Upper lobe of left lung (tissue), 6 donors: Measurements from ENCODE around the gene MTCL3.

ENCODE experiments used
- ATAC-seq, 2 donors: fragments of 200-7000 bp; cut with Tn5 transposase; one replicate each; pipeline ENCODE4 v1.9.1; 2022; ENCODE audit warnings: mild to moderate bottlenecking in 2 of 2, moderate library complexity in 2 of 2; ENCODE audit not compliant: low FRiP score in 2 of 2
- DNase-seq, 2 donors: peaks; one replicate each; pipeline ENCODE4 v3.0.0-alpha.2; 2019 to 2020
- H3K27ac ChIP-seq, 4 donors: fragments of 200-600 bp; sonication (generic); one replicate each; pipeline ENCODE4 v1.5.1; 2016 to 2019
- H3K27me3 ChIP-seq, 4 donors: fragments of 200-600 bp; sonication (generic); one replicate each; pipeline ENCODE4 v1.5.1; 2017 to 2019
- H3K36me3 ChIP-seq, 4 donors: fragments of 200-600 bp; sonication (generic); one replicate each; pipeline ENCODE4 v1.5.1; 2016 to 2019
- H3K4me1 ChIP-seq, 4 donors: fragments of 200-600 bp; sonication (generic); one replicate each; pipeline ENCODE4 v1.5.1; 2018 to 2019
- H3K4me3 ChIP-seq, 4 donors: fragments of 200-600 bp; sonication (generic); one replicate each; pipeline ENCODE4 v1.5.1; 2017 to 2019; ENCODE audit warnings: mild to moderate bottlenecking in 2 of 4, moderate library complexity in 1 of 4
- H3K9me3 ChIP-seq, 4 donors: fragments of 200-600 bp; sonication (generic); one replicate each; pipeline ENCODE4 v1.5.1; 2018 to 2019
- EP300 ChIP-seq, 4 donors: sonication (generic); formaldehyde crosslinking; IDR thresholded peaks; one replicate each; pipeline ENCODE4 v1.5.1; 2017; ENCODE audit warnings: antibody characterized with exemption in 4 of 4, control low read depth in 2 of 4
- POLR2A ChIP-seq, 4 donors: fragments of 450-650 bp; IDR thresholded peaks; one replicate each; pipeline ENCODE4 v1.5.1; 2016 to 2017; ENCODE audit warnings: antibody characterized with exemption in 4 of 4, mild to moderate bottlenecking in 2 of 4
- POLR2AphosphoS5 ChIP-seq, 2 donors: sonication (generic); formaldehyde crosslinking; IDR thresholded peaks; one replicate each; pipeline ENCODE4 v1.5.1; 2017; ENCODE audit warnings: antibody characterized with exemption in 2 of 2
- WGBS, 2 donors: methylation state at CpG; one replicate each; pipeline ENCODE4 v1.1.5; 2017 to 2018; 5-methylcytosine and 5-hydroxymethylcytosine counted together
- TF ChIP-seq, protein P1 (sequence below), 6 experiments: fragments of 450-650 bp in 4 of 6; fragments of 200-600 bp in 2 of 6; sonication (generic) in 2 of 6; IDR thresholded peaks; one replicate each; pipeline ENCODE4 v1.5.1; 2016 to 2019; ENCODE audit warnings: antibody characterized with exemption in 6 of 6
- donor health status: DM: no; HTN: no; CAD: no; lungs with moderate emphysema.
- donor health status: DM: no; HTN: yes; CAD: no; lungs with severe emphysema.

Gene MTCL3

DNA sequence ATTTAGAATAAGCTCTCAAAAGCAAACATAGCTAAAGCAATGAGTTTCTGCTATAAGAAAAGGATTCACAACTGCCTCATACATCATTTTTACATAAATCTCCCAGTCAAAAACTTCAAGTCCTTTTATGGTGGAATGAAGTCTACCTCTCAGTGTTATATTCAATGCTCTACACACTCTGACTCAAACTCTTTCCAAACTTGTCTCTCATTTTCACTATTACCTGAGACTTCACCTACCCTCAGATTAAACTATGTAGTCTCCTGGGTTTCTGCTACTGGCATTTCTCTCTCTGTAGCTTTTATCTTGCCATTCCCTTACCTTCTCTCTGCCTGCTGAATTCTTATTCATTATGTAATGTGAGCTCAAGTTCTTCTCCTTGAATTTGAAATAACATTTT is 71.4 kb downstream of the MTCL3 start:
- no peaks in the 10 kb centered on the region for H3K9me3 ChIP-seq
- ATAC-seq (no peak), DNase-seq (no peak)
- no peak overlapping the region for H3K27ac ChIP-seq
- TF ChIP-seq POLR2A (IDR thresholded peaks at IDR 0.05) (no peak), EP300 (IDR thresholded peaks at IDR 0.05) (no peak), POLR2AphosphoS5 (IDR thresholded peaks at IDR 0.05) (no peak)
- TF ChIP-seq, protein P1, sequence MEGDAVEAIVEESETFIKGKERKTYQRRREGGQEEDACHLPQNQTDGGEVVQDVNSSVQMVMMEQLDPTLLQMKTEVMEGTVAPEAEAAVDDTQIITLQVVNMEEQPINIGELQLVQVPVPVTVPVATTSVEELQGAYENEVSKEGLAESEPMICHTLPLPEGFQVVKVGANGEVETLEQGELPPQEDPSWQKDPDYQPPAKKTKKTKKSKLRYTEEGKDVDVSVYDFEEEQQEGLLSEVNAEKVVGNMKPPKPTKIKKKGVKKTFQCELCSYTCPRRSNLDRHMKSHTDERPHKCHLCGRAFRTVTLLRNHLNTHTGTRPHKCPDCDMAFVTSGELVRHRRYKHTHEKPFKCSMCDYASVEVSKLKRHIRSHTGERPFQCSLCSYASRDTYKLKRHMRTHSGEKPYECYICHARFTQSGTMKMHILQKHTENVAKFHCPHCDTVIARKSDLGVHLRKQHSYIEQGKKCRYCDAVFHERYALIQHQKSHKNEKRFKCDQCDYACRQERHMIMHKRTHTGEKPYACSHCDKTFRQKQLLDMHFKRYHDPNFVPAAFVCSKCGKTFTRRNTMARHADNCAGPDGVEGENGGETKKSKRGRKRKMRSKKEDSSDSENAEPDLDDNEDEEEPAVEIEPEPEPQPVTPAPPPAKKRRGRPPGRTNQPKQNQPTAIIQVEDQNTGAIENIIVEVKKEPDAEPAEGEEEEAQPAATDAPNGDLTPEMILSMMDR (IDR thresholded peaks at IDR 0.05): no peak
- no peaks in the 10 kb centered on the region for H3K4me1 ChIP-seq
- H3K36me3 ChIP-seq: peaks cover 0 to 12% (median 3%) of the 10 kb centered on the region in 4 donors
- no peaks in the 10 kb centered on the region for H3K27me3 ChIP-seq
- H3K4me3 ChIP-seq: no peak overlapping the region

DNA sequence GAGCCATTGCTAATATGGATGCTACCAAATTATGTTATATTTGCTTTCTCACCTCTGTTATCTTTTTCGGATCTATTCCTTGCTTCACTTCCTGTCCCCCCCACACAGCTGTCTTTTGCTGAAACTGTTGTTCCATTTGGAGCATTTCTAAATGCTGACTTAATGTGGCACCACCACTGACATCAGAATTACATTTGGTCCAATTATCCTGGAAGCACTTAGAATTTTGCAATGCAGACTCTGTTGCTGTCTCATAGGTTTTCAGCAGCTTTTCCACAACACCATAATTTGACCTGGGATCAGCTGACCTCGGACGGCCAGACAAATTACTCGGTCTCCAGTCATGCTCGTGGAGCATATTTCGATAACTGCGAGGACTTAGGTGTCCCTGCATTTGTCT is 72.8 kb downstream of the MTCL3 start:
- no peaks in the 10 kb centered on the region for H3K9me3 ChIP-seq
- H3K4me1 ChIP-seq: no peaks in the 10 kb centered on the region
- H3K27me3 ChIP-seq: no peaks in the 10 kb centered on the region
- H3K36me3 ChIP-seq: peaks cover 0 to 12% (median 3%) of the 10 kb centered on the region in 4 donors
- ATAC-seq (no peak), DNase-seq (no peak)
- no peak overlapping the region for H3K4me3 ChIP-seq
- WGBS, 2 donors: 84 to 87% methylated on average over 7 of the region's 7 CpGs
- no peak overlapping the region for H3K27ac ChIP-seq
- TF ChIP-seq POLR2AphosphoS5 (IDR thresholded peaks at IDR 0.05): no peak
- no peak for TF ChIP-seq POLR2A (IDR thresholded peaks at IDR 0.05)
- TF ChIP-seq, protein P1 (IDR thresholded peaks at IDR 0.05): no peak
- TF ChIP-seq EP300 (IDR thresholded peaks at IDR 0.05): no peak

DNA sequence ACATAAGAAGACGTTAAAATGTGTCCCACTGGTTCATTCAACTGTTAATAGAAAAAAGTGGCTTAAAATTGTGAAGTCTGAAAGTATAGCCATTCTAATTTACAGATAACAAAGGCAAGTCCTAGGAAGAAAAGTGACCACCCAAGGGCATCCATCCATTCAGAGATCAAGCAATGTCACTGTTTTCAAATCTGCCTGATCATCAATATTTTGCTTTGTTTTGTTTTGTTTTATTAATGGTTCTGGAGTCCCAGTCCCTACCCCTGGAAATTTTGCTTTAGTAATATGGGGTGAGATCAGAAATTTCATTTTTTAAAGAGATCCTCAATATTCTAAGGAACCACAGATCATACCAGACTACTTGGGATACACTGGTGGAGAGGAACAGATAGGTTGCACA is 77.3 kb downstream of the MTCL3 start:
- H3K4me3 ChIP-seq: no peak overlapping the region
- WGBS, 2 donors: 83 to 84% methylated on average over 1 of the region's 1 CpG
- no peaks in the 10 kb centered on the region for H3K36me3 ChIP-seq
- no peaks in the 10 kb centered on the region for H3K27me3 ChIP-seq
- DNase-seq: no peak
- no peak overlapping the region for H3K27ac ChIP-seq
- H3K9me3 ChIP-seq: no peaks in the 10 kb centered on the region
- TF ChIP-seq, protein P1 (IDR thresholded peaks at IDR 0.05): no peak
- TF ChIP-seq POLR2A (IDR thresholded peaks at IDR 0.05) (no peak), EP300 (IDR thresholded peaks at IDR 0.05) (no peak), POLR2AphosphoS5 (IDR thresholded peaks at IDR 0.05) (no peak)
- no peak for ATAC-seq
- H3K4me1 ChIP-seq: no peaks in the 10 kb centered on the region

DNA sequence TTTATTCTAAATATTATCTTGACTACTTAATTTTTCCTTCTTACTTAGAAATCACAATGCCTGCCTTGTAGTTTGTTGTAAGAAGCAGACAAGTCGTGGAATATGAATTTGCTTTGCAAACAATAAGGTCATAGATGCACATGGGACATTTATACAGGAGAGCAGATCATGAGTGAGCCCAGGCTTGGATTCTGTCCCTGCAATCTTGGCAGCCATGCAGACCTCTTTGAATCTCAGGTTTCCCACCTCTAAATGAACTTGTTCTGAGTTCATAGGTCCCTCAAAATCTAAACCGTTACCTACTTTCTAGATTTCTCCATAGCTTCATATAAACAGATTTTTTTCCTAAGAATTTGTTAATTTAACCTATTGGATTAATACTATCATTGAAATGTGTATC is 79.4 kb downstream of the MTCL3 start:
- no peak overlapping the region for H3K4me3 ChIP-seq
- no peak for DNase-seq
- no peaks in the 10 kb centered on the region for H3K36me3 ChIP-seq
- TF ChIP-seq, protein P1 (IDR thresholded peaks at IDR 0.05): no peak
- TF ChIP-seq EP300 (IDR thresholded peaks at IDR 0.05) (no peak), POLR2AphosphoS5 (IDR thresholded peaks at IDR 0.05) (no peak), POLR2A (IDR thresholded peaks at IDR 0.05) (no peak)
- 38 to 72% methylated on average over 2 of the region's 2 CpGs for whole genome bisulfite sequencing, 2 donors
- H3K4me1 ChIP-seq: no peaks in the 10 kb centered on the region
- ATAC-seq: no peak
- H3K27ac ChIP-seq: no peak overlapping the region
- H3K9me3 ChIP-seq: no peaks in the 10 kb centered on the region
- H3K27me3 ChIP-seq: no peaks in the 10 kb centered on the region

DNA sequence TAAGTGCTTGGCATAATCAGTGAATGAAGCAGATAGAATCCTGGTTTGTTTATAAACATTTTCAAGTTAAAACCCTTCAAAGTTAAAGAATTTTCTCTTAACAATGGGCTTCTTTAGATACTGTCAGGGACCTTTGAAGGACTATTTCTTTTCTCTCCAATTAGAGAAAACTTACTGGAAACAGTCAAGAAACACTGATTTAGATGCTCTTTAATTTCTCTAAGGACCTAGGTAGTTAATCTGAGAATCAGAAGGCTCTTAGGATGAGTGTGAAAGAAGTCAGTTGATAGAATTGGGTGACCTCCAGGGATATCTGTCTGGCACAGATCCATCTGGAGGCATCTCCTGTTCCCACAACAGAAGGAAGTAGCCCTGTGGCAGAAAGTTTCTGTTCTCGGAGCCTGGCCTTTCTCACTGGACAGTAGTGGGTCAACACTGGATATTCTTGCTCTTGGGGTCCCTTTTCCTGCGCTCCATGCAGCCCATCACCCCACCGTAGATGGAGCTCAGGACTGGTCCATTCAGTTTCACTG is 82.5 kb downstream of the MTCL3 start:
- Histone ChIP-seq H3K9me3 (no peaks in the 10 kb centered on the region), H3K27me3 (no peaks in the 10 kb centered on the region), H3K4me1 (no peaks in the 10 kb centered on the region), H3K27ac (no peak overlapping the region), H3K36me3 (no peaks in the 10 kb centered on the region), H3K4me3 (no peak overlapping the region)
- ATAC-seq (no peak), DNase-seq (no peak)
- TF ChIP-seq, protein P1 (IDR thresholded peaks at IDR 0.05): no peak
- TF ChIP-seq POLR2A (IDR thresholded peaks at IDR 0.05) (no peak), POLR2AphosphoS5 (IDR thresholded peaks at IDR 0.05) (no peak), EP300 (IDR thresholded peaks at IDR 0.05) (no peak)
- 85 to 88% methylated on average over 2 to 3 of the region's 3 CpGs for WGBS, 2 donors
